Epithelial cell of alveolus of lung (primary cell): Measurements from ENCODE around the gene EQTN. TPM values are rescaled to one million over a fixed set of nuclear protein-coding genes. Genes with fewer than 3 reads are reported as not detected.

Source experiments
- total RNA-seq: library from RNA; depleted of rRNA; stranded (reverse); fragments of >200 nt; gene quantifications from 2 replicates; pipeline ENCODE4 v1.2.1, GENCODE V29; 2015

EQTN gene
- not detected in 2 replicates for total RNA-seq

DNA sequence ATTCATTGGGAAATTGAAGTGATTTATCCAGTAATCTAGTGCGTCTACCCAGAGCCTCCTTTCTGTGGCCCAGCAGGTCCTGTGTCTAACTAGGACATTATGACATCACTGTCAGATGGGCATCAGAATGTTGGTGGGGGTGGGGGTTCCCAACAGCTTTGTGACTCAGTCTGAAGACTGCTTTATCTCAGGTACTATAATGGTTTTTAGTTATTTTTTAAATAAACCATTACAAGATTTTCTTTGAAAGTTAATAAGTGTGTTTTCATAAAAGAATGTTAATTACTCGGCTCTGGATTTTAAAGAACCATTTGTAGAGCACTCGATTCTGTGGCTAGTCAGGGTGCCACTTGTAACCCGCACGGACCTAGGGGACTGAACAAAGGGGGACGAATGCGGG is at the start of gene EQTN:
Gene EQTN (minus strand): TSS at position 101 of the 400 bp plus-strand sequence. CDS start 95 bp downstream, at position 6.

Other genes with a start within 250 kb of the EQTN start
- 3.0 and 3.7 TPM in 2 replicates for gene TEK, start 187.9 kb downstream of the EQTN start, total RNA-seq
- not detected in 2 replicates for gene IFNK, start 227.1 kb upstream of the EQTN start, total RNA-seq
- gene MOB3B, start 232.7 kb upstream of the EQTN start, total RNA-seq = 1.0 and 3.8 TPM in 2 replicates